GM18520 (cell line): ENCODE data around the gene WFDC1.

Experiments
- ATAC-seq: cut with Tn5 transposase; IDR thresholded peaks from one replicate; pipeline ENCODE4 v1.9.1; 2021; ENCODE audit not compliant: unreplicated experiment

WFDC1 gene

GRCh38 chr16:84294531-84295142 lies at the start of gene WFDC1:
WFDC1 (plus strand) TSS chr16:84294878; CDS start chr16:84294972, 94 bp downstream.
- ATAC-seq, result no peak

- no peak for ATAC-seq
Measured at GRCh38 chr16:84245956-84246678, 48.6 kb upstream of the WFDC1 start.

GRCh38 chr16:84246679-84247077 lies 48.0 kb upstream of the WFDC1 start:
- ATAC-seq, result no peak

GRCh38 chr16:84247331-84247730 lies 47.3 kb upstream of the WFDC1 start:
- ATAC-seq, result no peak

- ATAC-seq, result no peak
Measured at GRCh38 chr16:84247844-84248243, 46.8 kb upstream of the WFDC1 start.

GRCh38 chr16:84252184-84252583 lies 42.5 kb upstream of the WFDC1 start:
- no peak for ATAC-seq

GRCh38 chr16:84253173-84253572 lies 41.5 kb upstream of the WFDC1 start:
- no peak for ATAC-seq

- ATAC-seq, result no peak
Measured at GRCh38 chr16:84254062-84254461, 40.6 kb upstream of the WFDC1 start.

GRCh38 chr16:84255050-84255810 lies 39.4 kb upstream of the WFDC1 start:
- no peak for ATAC-seq

- ATAC-seq, result no peak
Measured at GRCh38 chr16:84258266-84258665, 36.4 kb upstream of the WFDC1 start.

GRCh38 chr16:84259691-84260090 lies 35.0 kb upstream of the WFDC1 start:
- ATAC-seq, result no peak

GRCh38 chr16:84260766-84261554 lies 33.7 kb upstream of the WFDC1 start:
- no peak for ATAC-seq

GRCh38 chr16:84262031-84262430 lies 32.6 kb upstream of the WFDC1 start:
- no peak for ATAC-seq

GRCh38 chr16:84262939-84263338 lies 31.7 kb upstream of the WFDC1 start:
- ATAC-seq, result no peak

- no peak for ATAC-seq
Measured at GRCh38 chr16:84266451-84266850, 28.2 kb upstream of the WFDC1 start.

GRCh38 chr16:84267380-84267779 lies 27.3 kb upstream of the WFDC1 start:
- ATAC-seq, result no peak

- no peak for ATAC-seq
Measured at GRCh38 chr16:84268291-84269040, 26.2 kb upstream of the WFDC1 start.

- no peak for ATAC-seq
Measured at GRCh38 chr16:84270071-84270470, 24.6 kb upstream of the WFDC1 start.

- ATAC-seq, result no peak
Measured at GRCh38 chr16:84270531-84270930, 24.1 kb upstream of the WFDC1 start.

GRCh38 chr16:84271037-84271436 lies 23.6 kb upstream of the WFDC1 start:
- ATAC-seq, result no peak

- no peak for ATAC-seq
Measured at GRCh38 chr16:84271866-84272265, 22.8 kb upstream of the WFDC1 start.
